Stimulated activated naive B cell treated with anti-CD40 and anti-IgM and Interleukin-4, amounts not matched to agents 10 μg/mL and 1 μg/mL and 100 μg/mL, for 72 hours (primary cell): ENCODE measurements around the gene TOGARAM2.

Experiments
- ATAC-seq, 2 donors: fragments of 150-1000 bp; cut with Tn5 transposase; replicated peaks; 2 replicates each; pipeline ENCODE4 v1.10.0; 2021; ENCODE audit warnings: moderate library complexity in 1 of 2
- DNase-seq: peaks from one replicate; pipeline ENCODE4 v3.0.0; 2021
- H3K27ac Mint-ChIP-seq: one replicate; pipeline ENCODE4 v1.8.0; 2022; ENCODE audit warnings: mild to moderate bottlenecking, mixed read lengths
- H3K27me3 Mint-ChIP-seq, 2 donors: one replicate each; pipeline ENCODE4 v1.8.0; 2022; ENCODE audit warnings: mixed read lengths in 2 of 2
- H3K36me3 Mint-ChIP-seq, 2 donors: one replicate each; pipeline ENCODE4 v1.8.0; 2022; ENCODE audit warnings: mixed read lengths in 2 of 2, mild to moderate bottlenecking in 1 of 2
- H3K4me1 Mint-ChIP-seq, 2 donors: one replicate each; pipeline ENCODE4 v1.8.0; 2022; ENCODE audit warnings: mixed read lengths in 2 of 2, mild to moderate bottlenecking in 1 of 2
- H3K4me3 Mint-ChIP-seq, 2 donors: one replicate each; pipeline ENCODE4 v1.8.0; 2022; ENCODE audit warnings: mild to moderate bottlenecking in 2 of 2, mixed read lengths in 2 of 2, moderate library complexity in 1 of 2
- H3K9me3 Mint-ChIP-seq, 2 donors: one replicate each; pipeline ENCODE4 v1.8.0; 2022; ENCODE audit warnings: mixed read lengths in 2 of 2, mild to moderate bottlenecking in 1 of 2

The TOGARAM2 gene

DNA sequence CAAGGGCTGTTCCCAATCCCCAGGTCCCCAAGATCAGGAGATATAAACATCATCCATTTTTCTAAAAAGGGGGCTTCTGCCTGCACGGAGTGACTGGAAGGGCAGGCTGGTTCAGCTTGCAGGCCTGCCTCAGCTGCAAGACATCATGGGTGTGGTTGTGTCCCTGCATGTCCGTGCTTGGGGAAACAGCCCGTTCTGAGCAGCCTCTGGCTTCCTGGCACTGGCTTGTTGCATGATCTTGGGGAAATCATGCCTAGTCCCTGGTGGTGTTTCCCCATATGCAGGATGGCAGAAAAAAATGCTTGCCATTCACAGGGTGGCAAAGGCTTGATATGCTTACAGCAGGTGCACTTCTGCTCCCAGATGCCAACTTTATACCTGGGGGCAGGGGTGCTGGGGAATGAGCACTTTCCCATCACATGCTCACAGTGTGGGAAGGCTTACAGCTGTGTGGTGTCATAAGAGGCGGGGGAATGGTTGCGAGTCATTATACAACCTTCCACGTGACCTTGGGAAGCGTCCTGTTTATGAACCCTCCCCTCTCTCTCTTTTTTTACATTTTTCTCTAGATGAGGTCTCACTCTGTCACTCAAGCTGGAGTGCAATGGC is 86.0 kb downstream of the TOGARAM2 start:
- H3K36me3 Mint-ChIP-seq: no peaks in the 10 kb centered on the region

DNA sequence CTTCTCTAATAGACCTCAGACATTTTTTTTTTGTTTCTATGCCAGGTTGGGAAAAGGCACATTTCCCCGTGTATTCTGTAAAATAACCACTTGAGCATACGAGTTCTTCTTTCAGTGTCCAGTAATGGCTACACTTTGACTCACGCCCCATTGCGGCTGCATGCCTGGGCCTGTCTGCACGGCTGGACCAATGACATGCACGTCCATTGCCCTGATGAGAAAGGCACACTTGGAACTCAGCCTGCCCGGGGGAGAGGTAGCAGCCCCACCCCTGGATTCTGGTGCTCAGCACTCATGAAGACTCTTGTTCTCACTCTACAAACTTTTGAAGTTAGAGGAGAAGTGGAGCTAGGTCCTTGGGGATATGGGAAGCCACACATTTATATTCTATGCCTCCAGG is 87.4 kb downstream of the TOGARAM2 start:
- Mint-ChIP-seq H3K27ac (no peak overlapping the region), H3K9me3 (no peaks in the 10 kb centered on the region), H3K36me3 (no peaks in the 10 kb centered on the region), H3K4me1 (peaks cover 0 to under 1% of the 10 kb centered on the region in 2 donors), H3K27me3 (peaks cover 0 to 4% of the 10 kb centered on the region in 2 donors), H3K4me3 (no peak overlapping the region)
- DNase-seq: no peak
- no peak for ATAC-seq

More for the DNA sequence above, 86.0 kb downstream of the TOGARAM2 start:
- DNase-seq (no peak), ATAC-seq (no peak)
- Mint-ChIP-seq H3K9me3 (no peaks in the 10 kb centered on the region), H3K27ac (no peak overlapping the region), H3K4me3 (no peak overlapping the region), H3K4me1 (no peaks in the 10 kb centered on the region), H3K27me3 (peaks cover 0 to 4% of the 10 kb centered on the region in 2 donors)

DNA sequence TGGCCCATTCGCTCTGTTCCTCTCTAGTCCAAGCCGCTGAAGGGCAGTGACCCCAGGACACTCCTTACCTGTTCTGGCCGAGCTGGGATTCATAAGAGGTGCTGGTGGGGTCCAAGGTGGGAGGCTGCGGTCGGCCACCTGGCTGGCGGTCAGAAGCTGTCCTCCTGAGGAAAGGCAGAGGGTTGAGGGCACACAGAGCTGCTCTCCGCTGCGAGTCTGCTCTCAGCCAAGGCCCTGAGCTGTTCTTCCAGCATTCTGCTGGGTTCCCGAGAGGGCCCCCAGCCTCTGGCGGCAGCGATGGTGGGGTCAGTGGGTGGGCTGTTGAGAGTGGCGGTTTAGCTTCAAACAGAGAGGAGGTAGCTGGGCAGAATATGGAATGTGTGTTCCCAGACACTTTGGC is 89.4 kb downstream of the TOGARAM2 start:
- Mint-ChIP-seq H3K27ac (no peak overlapping the region), H3K9me3 (no peaks in the 10 kb centered on the region), H3K27me3 (peaks cover 0 to 4% of the 10 kb centered on the region in 2 donors), H3K4me1 (peaks cover 6 to 10% of the 10 kb centered on the region in 2 donors), H3K36me3 (no peaks in the 10 kb centered on the region), H3K4me3 (no peak overlapping the region)
- ATAC-seq: no peak
- DNase-seq: no peak

DNA sequence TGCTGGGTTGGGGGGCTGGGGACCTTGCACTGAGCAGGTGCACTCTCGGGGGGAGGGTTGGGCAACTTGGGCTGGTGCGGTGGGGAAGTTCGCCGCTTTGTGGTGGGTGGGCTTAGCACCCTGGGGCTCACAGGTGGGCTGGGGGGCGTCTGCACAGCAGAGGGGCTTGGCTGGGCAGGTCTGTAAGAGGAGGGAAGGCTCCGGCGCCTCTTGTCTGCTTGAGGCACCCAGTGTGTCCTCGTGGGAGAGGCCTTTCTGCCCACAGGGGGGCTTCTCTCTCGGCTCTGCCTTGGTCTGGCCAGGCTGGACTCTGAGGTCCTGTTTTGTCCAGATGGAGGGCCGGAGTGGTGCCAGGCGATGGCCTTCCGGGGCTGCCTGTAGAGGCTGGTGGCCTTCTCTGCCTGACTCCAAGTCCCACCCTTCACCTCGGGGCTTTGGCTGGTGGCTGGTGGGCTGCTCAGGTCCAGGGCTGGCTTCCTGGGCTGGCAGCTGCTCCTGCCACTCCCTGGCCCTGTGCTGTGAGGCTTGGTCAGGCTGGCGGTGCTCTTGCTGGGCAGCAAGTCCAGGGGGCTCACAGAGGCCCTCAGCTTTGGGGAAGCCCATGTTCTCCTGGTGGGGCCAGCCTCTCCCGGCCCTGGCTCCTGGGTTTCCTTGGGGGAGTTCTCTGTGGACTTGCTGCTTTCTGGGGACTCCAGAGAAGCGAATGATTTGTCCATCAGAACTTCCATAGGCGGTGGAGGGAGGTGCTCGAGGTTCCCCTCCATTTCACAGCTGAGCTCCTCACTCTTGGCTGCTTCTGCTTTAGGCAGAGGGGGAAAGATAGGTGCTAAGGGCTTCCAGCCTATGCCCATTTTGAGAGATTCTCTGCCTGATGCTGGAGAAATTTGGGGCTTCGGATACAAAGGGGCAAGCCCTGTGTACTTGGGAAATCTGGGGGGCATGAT is 90.2 kb downstream of the TOGARAM2 start:
- H3K27ac Mint-ChIP-seq: no peak overlapping the region
- H3K4me3 Mint-ChIP-seq: no peak overlapping the region
- H3K27me3 Mint-ChIP-seq: peaks cover 0 to 4% of the 10 kb centered on the region in 2 donors
- no peaks in the 10 kb centered on the region for H3K9me3 Mint-ChIP-seq
- H3K4me1 Mint-ChIP-seq: peaks cover 6 to 10% of the 10 kb centered on the region in 2 donors
- H3K36me3 Mint-ChIP-seq: no peaks in the 10 kb centered on the region
- DNase-seq: no peak
- no peak for ATAC-seq

DNA sequence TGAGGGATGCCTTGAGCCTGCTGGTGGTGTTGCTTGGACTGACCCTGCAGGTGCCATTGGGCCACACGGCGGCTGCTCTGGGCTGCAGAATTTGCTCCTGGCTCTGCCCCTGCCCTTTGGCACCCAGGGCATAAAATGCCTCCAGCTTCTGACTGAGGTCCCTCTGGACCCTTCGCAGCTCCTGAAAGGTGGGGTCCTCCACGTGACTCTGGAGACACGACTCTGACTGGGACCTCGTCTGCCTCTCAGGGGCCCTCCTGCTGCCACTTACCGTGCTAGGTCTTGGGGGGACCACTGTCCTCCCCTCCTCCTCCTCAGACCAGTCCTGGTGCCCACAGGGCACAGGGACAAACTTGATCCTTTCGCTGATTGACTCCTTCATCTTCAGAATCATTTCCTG is 91.2 kb downstream of the TOGARAM2 start:
- H3K36me3 Mint-ChIP-seq: no peaks in the 10 kb centered on the region
- H3K27ac Mint-ChIP-seq: peak overlapping the region; percentile 51
- DNase-seq (no peak), ATAC-seq (no peak)
- no peaks in the 10 kb centered on the region for H3K9me3 Mint-ChIP-seq
- no peak overlapping the region for H3K4me3 Mint-ChIP-seq
- peaks cover 0 to 4% of the 10 kb centered on the region in 2 donors for H3K27me3 Mint-ChIP-seq
- peaks cover 6 to 10% of the 10 kb centered on the region in 2 donors for H3K4me1 Mint-ChIP-seq

DNA sequence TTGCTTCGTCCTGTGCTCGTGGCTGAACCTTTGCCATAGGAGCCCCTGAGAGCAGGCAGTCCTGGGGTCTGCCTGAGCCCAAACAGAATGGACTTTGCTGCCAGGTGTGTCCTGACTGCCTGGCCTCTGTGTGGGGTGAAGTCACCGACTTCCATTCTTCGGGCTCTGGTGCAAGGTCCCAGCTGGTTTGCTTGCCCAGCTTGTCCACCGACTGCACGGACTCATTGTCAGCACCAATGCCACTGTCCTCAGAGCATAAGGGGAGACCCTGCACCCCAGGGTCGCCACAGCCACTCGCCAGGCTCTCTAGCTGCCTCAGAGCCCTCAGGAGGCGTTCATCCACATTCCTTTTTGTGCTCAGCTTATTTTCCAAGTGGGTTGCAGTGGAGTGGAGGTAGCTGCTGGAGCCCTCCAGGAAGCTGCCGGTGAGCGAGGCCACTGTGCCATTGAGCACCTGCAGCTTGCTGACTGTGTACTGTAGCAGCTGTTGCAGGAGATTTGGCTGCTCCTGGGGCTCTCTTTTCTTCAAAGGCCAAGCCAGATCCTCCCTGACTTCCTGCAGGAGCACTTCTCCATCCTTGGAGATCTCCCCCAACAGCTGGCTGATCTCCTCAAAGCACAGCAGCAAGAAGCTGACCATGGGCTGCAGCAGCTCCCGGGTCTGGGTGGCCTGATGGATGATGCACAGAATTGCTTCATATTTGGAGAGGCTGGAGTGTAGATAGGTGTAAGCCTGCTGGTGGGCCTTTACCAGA is 92.0 kb downstream of the TOGARAM2 start:
- Mint-ChIP-seq H3K4me1 (peaks cover 6 to 10% of the 10 kb centered on the region in 2 donors), H3K27me3 (peaks cover 0 to 4% of the 10 kb centered on the region in 2 donors), H3K4me3 (no peak overlapping the region), H3K36me3 (no peaks in the 10 kb centered on the region), H3K27ac (no peak overlapping the region), H3K9me3 (peaks cover 0 to 4% of the 10 kb centered on the region in 2 donors)
- no peak for DNase-seq
- no peak for ATAC-seq

DNA sequence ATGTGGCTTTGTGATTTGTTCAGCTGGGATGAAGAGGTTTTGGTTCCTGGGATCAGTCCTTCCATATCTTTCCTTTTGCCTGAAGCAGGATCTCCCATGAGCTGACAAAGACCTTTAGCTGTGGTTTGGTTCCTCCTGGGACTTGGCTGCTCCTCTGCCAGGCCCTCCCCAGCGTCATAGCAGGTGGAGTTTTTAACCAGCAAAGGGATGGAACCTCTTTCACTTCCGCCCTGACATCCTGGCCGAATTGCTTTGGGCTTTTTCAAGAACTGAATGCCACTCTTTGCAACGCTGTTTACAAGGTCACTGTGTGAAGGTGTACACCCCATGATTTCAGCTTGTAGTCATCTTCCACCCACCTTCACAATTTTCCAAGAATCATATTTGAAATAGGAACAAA is 92.8 kb downstream of the TOGARAM2 start:
- ATAC-seq: peak; percentile 44 to 75
- H3K4me3 Mint-ChIP-seq: no peak overlapping the region

DNA sequence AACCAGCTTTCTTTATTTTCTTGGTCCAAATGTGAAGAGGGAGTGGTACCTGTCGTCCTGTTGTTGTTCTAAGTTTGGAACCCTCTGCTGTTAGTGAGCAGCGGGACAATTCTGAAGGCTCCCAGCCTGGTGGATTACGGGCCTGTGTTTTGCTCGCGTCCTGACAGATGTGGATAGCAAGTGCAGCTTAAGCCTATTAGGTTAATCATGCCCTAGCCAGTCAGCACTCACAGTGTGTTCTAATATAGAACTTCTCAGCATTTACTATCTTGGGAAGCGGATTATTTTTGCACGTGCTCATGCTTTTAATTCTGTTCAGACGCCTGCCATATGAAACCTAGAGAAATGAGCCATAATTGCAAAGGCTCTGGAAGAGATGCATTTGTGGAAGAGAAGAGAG is 93.3 kb downstream of the TOGARAM2 start, which contains the start of gene PCARE:
Gene PCARE (minus strand): TSS at position 113 of the 400 bp plus-strand sequence. CDS start 262 bp downstream, outside the sequence.
- Mint-ChIP-seq H3K4me3 (no peak within 1 kb of the TSS), H3K36me3 (no peaks in the 10 kb centered on the region), H3K4me1 (peaks cover 6 to 10% of the 10 kb centered on the region in 2 donors), H3K9me3 (peaks cover 0 to 4% of the 10 kb centered on the region in 2 donors), H3K27ac (no peak within 1 kb of the TSS), H3K27me3 (peaks cover 0 to 4% of the 10 kb centered on the region in 2 donors)
- DNase-seq: no peak
- no peak for ATAC-seq

More for the DNA sequence above, 92.8 kb downstream of the TOGARAM2 start:
- no peaks in the 10 kb centered on the region for H3K36me3 Mint-ChIP-seq
- no peak for DNase-seq
- H3K4me1 Mint-ChIP-seq: peaks cover 6 to 10% of the 10 kb centered on the region in 2 donors
- peaks cover 0 to 4% of the 10 kb centered on the region in 2 donors for H3K27me3 Mint-ChIP-seq
- H3K9me3 Mint-ChIP-seq: peaks cover 0 to 4% of the 10 kb centered on the region in 2 donors
- no peak overlapping the region for H3K27ac Mint-ChIP-seq

DNA sequence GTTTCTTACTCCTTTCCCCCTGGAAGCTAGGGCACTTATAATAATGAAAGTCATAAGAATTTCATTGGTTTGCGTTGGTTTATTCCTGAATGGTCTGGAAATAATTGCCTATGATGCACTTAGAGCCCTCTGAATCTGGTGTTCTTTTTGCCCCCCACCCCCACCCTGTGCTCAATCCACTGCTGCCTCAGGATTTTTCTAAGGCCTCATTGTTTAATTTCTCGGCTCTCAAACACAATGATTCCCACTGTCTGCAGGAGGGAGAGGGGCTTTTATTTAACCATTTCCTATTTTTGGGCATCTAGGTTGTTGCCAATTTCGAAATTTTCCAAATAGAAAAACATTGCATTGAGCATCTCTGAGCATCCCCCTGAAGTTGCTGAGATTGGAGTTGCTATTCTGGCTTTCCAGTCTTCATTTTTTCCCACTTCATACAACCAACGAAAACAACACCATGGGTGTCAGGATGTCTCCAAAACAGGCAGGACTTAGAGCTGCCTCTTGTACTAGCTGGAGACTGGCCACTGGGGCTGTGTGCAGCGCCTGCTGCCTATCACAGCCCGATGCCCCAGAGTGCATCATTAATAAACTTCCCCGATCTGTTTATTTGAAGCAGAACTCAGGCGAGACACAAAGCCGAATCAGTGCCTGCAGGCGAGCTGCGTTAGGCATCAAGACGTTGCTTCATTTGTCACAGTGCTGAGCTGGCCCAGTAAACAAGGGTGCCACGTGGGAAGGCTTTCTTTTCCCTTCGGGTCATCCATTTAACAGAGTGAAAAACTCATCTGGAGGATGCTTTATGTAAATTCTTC is 95.0 kb downstream of the TOGARAM2 start:
- peaks cover 4 to 8% of the 10 kb centered on the region in 2 donors for H3K9me3 Mint-ChIP-seq
- peaks cover 6 to 10% of the 10 kb centered on the region in 2 donors for H3K4me1 Mint-ChIP-seq
- no peak overlapping the region for H3K4me3 Mint-ChIP-seq
- DNase-seq (no peak), ATAC-seq (no peak)
- no peak overlapping the region for H3K27ac Mint-ChIP-seq
- H3K27me3 Mint-ChIP-seq: no peaks in the 10 kb centered on the region
- peaks cover 0 to 4% of the 10 kb centered on the region in 2 donors for H3K36me3 Mint-ChIP-seq

DNA sequence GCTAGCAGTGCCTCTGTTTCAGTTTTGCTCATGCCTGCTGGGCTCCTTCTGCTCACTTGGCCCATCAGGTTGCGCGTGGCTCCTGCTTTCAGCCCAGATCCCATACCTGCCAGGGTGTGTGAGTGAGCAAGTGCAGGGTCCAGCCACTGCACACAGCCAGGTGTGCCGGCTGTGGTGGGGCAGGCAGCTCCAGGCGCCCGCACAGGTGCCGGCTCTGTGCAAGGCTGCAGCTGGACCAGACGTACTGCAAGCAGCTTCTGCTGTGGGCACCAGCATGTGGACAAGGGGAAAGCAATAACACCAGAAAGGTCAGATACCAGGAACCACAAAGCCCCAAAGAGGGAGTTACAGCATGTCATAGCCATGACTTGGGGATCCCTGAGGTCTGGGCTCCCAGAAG is 98.8 kb downstream of the TOGARAM2 start:
- Mint-ChIP-seq H3K4me3 (no peak overlapping the region), H3K27ac (no peak overlapping the region), H3K9me3 (peaks cover 4 to 8% of the 10 kb centered on the region in 2 donors), H3K36me3 (peaks cover 0 to 4% of the 10 kb centered on the region in 2 donors), H3K4me1 (no peaks in the 10 kb centered on the region), H3K27me3 (no peaks in the 10 kb centered on the region)
- no peak for DNase-seq
- ATAC-seq: no peak

DNA sequence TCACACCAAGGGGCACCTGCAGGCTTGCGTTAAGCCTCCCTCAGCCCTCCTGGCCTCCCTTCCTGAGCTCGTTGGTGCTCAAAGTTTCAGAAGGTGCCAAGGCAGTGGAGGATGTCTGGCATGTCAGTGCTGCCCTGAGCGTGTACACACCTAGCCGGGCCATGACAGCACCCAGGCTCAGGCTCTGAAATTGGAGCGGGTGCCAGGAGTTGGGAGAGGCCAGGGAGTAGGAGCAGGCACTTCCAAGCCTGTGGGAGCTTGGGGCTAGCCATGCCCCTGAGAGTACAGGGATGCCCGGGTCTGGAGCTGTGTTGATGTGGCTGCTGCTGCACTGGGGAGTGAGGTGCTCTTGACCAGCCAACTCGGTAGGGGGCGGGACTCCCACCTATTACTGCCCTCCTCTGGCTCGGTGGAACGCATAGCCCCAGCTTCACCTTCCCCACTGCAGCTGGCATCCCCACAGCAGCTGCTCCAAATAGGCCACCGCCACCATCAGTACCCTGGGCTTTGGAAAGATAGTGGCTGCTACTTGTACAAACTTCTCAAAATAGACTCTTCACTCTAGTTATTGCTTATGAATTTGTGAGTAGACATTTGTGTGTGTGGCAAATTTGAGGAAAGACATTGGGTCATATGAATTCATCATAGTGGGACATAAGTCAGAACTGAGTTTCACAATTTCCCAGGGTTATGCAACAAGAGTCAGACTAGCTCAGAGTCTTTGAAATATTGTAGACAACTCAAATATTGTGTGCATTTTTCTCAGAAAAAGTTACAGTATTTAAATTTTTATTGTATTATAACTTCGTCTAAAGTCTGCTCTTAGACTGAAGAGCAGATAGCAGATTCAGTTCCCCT is 100.0 kb downstream of the TOGARAM2 start:
- Mint-ChIP-seq H3K4me1 (no peaks in the 10 kb centered on the region), H3K4me3 (no peak overlapping the region), H3K9me3 (peaks cover 4 to 8% of the 10 kb centered on the region in 2 donors), H3K27ac (no peak overlapping the region), H3K27me3 (no peaks in the 10 kb centered on the region), H3K36me3 (peaks cover 0 to 4% of the 10 kb centered on the region in 2 donors)
- no peak for DNase-seq
- no peak for ATAC-seq

DNA sequence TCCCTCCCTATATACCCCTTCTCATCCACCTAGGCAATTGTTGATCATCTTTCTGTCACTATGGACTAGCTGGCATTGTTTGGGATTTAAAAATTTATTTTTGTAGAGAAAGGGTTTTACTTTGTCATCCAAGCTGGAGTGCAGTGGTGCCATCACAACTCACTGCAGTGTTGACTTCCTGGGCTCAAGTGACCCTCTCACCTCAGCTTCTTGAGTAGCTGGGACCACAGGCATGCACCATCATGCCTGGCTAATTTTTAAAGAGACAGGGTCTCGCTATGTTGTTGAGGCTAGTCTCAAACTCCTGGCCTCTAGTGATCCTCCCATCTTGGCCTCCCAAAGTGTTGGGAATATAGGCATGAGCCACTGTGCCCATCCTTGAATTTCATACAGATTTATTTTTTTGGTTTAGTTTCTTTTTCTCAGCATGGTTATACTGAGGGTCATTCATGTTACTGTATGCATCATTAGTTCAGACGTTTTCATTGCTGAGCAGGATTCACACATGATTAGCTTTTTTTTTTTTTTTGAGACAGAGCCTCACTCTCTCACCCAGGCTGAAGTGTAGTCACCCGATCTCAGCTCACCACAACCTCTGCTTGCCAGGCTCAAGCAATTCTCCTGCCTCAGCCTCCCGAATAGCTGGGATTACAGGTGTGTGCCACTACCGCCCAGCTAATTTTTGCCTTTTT is 101.9 kb downstream of the TOGARAM2 start:
- Mint-ChIP-seq H3K27ac (no peak overlapping the region), H3K9me3 (peaks cover 3 to 4% of the 10 kb centered on the region in 2 donors), H3K4me1 (no peaks in the 10 kb centered on the region), H3K36me3 (peaks cover 0 to 4% of the 10 kb centered on the region in 2 donors), H3K27me3 (peaks cover 0 to 10% of the 10 kb centered on the region in 2 donors), H3K4me3 (no peak overlapping the region)
- ATAC-seq: no peak
- DNase-seq: no peak
